Gastroesophageal sphincter (tissue), 3 donors: ENCODE results near the gene CTNND2.

Source experiments
- CTCF ChIP-seq, 4 experiments: fragments of 200-600 bp in 2 of 4; fragments of 450-650 bp in 2 of 4; sonication (generic) in 1 of 4; IDR thresholded peaks; one replicate each; pipeline ENCODE4 v1.5.1; 2017 to 2019; ENCODE audit warnings: antibody characterized with exemption in 4 of 4, mild to moderate bottlenecking in 2 of 4, moderate library complexity in 2 of 4
- POLR2A ChIP-seq, 2 donors: fragments of 450-650 bp; IDR thresholded peaks; one replicate each; pipeline ENCODE4 v1.6.1; 2017; ENCODE audit warnings: antibody characterized with exemption in 2 of 2, mild to moderate bottlenecking in 2 of 2, moderate library complexity in 1 of 2
- POLR2AphosphoS5 ChIP-seq: sonication (generic); formaldehyde crosslinking; IDR thresholded peaks from one replicate; pipeline ENCODE4 v1.6.1; 2017; ENCODE audit warnings: antibody characterized with exemption

- TF ChIP-seq CTCF (IDR thresholded peaks at IDR 0.05): no peak
- TF ChIP-seq POLR2AphosphoS5: no peak
- TF ChIP-seq POLR2A (IDR thresholded peaks at IDR 0.05): no peak
Measured at GRCh38 chr5:11387382-11387781, 516.9 kb downstream of the CTNND2 start.
